Epidermal melanocyte (primary cell): ENCODE results near the gene UGGT2.
A peak's percentile ranks its signal among the peaks of the same experiment; 100 is the strongest.
"Not testable (repeated sequence)": the region's sequence is repeated elsewhere in the genome, so short reads cannot be mapped to it uniquely, and the experiment has no call there.

Source experiments
- DNase-seq: peaks from one replicate; pipeline ENCODE4 v3.0.0; 2011; ENCODE audit warnings: low spot score; ENCODE audit not compliant: insufficient read length

The UGGT2 gene

GRCh38 chr13:95970878-95971277, 82.3 kb downstream of the UGGT2 start:
- no peak for DNase-seq

DNA sequence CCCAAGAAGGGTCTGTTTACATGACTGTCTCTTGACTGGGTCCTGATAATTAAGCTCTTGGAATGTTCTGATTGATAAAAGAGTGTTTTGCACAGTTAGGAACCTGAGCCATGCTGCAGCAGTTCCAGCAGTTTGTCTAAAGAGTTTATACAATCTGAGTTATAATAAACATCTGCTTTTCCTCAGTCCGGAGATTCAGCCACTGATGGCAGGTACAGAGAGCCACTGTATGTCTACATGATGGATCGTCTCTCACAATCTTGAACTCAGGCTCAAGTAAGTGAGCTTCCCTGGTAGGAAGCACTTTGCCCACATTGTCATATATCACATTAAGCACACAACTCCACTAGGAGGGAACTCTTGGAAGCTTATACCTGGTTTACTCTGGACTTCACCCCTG, 84.3 kb downstream of the UGGT2 start:
- DNase-seq: no peak

DNA sequence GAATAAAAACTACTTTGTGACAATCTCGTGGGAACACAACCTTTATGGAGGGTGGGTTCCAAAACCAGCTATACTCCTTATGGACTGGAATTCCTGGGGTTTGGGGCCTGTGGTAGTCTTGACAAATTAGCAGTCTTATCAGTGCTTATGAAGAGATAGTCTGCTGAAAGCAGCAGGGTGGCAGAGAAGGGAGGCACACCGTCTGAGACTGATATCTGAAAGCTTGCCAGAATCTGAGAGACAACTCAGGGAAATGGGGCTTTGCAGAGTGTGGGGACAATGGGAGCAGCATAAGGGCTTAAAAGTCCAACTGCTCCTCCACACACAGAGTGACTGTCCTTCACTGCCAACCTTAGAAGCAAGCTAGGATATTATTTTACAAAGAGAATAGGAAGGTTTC, 95.9 kb downstream of the UGGT2 start:
- no peak for DNase-seq

DNA sequence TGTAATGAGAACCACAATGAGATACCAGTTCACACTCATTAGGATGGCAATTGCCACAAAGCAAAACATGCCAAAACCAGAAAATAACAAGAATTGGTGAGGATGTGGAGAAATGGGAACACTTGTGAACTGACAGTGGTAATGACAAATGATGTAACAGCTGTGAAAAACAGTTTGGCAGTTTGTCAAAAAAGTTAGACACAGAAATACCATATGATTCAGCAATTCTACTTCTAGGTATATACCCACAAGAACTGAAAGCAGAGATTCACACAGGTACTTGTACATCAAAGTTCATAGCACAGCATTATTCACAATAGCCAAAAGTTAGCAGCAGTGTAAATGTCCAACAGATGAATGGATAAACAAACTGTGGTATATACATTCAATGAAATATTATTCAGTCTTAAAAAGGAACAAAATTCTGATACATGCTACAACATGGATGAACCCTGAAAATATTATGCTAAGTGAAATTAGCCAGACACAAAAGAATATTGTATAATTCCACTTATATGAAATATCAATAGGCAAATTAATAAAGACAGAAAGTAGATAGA, 96.5 kb downstream of the UGGT2 start:
- DNase-seq: no peak

GRCh38 chr13:95955719-95956118, 97.5 kb downstream of the UGGT2 start:
- DNase-seq: no peak

DNA sequence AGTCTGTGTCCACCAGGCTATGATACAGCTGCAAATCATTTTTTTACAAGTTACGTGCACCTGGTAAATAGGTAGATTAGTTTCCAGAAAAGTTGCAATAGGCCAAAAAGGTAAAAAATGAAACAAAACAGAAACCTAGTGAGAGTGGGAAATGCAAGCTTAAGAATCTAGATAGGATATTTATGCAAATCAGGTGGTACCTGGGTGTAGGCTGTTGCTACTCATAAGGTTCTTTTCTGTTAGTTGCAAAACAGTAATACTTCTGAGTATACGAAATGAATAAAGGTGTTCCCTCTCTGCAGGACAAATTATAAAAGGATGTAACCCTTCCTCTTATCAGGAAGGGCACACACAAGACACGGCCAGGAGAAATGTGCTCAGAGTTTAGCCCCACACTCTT, 97.9 kb downstream of the UGGT2 start:
- no peak for DNase-seq

GRCh38 chr13:95954266-95954665, 98.9 kb downstream of the UGGT2 start:
- no peak for DNase-seq

DNA sequence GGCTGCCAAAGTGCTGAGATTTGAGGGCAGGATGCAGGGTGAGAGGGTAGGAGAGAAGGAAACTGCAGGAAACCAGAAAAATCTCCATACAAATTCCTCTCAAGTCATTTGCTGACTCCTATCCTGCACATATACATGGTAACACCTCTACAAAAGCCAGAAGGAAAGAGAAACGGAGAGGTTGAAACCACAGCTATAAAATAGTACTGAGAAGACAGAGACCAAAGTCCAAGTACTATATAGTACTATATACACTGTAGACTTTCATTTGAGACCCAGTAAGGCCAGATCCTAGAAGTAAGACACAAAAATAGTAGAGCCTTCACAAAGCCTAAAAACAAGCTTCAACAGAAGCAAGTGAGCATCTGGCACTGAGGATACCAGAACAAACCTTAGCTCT, 103.1 kb downstream of the UGGT2 start:
- no peak for DNase-seq

DNA sequence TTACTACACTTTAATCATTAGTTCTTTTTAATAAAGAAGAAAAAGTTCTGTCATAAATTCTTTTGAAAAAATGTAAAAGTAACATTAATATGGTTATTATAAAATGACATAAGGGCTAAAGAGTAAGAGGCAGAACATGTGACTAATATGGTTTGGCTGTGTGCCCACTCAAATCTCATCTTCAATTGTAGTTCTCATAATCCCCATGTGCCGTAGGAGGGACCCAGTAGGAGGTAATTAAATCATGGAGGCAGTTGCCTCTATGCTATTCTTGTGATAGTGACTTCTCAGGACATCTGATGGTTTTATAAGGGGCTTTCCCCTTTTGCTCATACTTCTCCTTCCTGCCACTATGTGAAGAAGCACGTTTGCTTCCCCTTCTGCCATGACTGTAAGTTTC, 104.5 kb downstream of the UGGT2 start:
- DNase-seq: no peak

DNA sequence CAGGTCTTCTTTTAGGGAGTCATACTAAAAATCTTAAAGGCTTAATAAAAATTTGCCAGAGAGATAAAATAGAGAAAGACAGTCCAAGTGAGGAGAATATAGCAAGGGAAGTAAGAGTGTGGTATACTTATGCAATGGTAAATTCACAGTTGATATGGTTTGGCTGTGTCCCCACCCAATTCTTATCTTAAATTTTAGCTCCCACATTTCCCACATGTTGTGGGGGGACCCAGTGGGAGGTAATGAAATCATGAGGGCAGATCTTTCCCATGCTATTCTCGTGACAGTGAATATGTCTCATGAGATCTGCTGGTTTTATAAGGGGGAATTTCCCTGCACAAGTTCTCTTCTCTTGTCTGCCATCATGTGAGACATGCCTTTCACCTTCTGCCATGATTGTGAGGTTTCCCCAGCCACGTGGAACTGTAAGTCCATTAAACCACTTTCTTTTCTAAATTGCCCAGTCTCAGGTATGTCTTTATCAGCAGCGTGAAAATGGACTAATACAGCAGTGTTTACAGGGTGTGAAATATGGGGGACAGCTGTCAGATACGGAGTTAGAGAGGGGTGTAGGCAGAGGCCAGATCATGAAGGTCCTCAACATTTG, 115.4 kb downstream of the UGGT2 start:
- DNase-seq: no peak

- no peak for DNase-seq
These were observed 121.7 kb downstream of the UGGT2 start for GRCh38 chr13:95931300-95932025.

DNA sequence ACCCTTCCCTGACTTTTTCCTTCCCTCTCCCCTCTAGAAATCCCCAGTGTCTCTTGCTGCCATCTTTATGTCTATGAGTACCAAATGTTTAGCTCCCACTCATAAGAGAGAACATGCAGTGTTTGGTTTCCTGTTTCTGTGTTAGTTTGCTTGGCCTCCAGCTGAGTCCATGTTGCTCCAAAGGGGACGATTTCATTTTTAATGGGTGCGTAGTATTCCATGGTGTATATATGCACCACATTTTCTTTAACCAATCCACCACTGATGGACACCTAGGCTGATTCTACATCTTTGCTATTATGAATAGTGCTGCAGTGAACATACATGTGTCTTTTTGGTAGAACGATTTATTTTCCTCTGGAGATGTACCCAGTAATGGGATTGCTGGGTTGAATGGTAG, 123.8 kb downstream of the UGGT2 start:
- DNase-seq: no peak

- not testable (repeated sequence) for DNase-seq
These were observed 124.8 kb downstream of the UGGT2 start for GRCh38 chr13:95928367-95928906.

DNA sequence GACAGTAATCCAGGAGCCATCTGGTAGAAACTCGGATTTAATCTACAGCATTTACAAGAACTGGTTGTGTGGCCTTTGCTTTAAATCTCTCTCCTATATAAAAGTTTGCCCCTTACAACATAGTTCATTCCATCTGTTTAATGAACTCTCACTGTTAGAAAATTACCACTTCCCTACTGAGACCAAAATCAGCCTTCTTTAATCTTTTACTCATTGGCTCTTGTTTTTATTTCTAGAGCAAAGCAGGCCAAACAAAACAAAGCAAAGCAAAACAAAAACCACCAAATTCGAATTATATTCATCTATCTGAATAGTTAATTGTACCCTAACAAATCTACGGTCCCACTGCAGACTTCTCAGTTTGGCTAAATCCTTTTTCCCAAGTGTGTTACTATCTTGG, 127.0 kb downstream of the UGGT2 start:
- no peak for DNase-seq

DNA sequence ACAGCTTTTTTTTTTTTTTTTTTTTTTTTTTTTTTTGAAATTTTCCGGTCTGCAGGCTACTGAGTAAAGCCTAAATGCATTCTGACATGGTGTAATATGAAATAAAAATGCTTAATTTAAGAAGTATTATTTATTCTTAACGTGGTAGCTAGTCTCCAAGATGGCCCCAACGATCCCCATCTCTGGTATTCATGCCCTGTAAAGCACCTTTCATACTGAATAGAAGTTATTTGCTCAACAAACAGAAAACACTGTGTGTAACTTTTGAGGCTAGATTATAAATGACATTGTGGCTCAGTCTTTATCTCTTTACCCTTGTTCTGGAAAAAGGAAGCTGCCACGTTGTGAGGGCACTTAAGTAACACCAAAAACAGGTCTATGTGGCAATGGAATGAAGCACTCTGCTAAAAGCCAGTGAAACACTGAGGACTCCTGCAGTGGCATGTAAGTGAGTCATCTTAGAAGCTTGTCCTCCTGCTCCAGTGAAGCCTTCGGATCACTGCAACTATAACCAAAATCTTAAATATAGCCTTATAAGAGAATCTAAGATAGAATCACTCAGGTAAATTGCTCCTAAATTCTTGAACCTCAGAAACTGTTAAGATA, 128.7 kb downstream of the UGGT2 start:
- peak; percentile 41 for DNase-seq

- no peak for DNase-seq
These were observed 131.7 kb downstream of the UGGT2 start for GRCh38 chr13:95921485-95921884.

DNA sequence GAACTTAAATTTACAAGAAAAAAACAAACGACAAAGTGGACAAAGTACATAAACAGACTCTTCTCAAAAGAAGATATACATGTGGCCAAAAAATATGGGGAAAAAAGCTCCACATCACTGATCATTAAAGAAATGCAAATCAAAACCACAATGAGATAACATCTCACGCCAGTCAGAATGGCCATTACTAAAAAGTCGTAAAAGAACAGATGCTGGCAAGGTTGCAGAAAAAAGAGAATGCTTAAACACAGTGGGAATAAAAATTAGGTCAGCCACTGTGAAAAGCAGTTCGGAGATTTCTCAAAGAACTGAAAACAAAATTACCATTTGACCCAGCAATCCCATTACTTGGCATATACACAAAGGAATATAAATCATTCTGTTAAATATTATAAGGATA, 132.7 kb downstream of the UGGT2 start:
- no peak for DNase-seq

GRCh38 chr13:95918860-95919259, 134.3 kb downstream of the UGGT2 start:
- DNase-seq: no peak

- no peak for DNase-seq
These were observed 138.2 kb downstream of the UGGT2 start for GRCh38 chr13:95914991-95915501.

DNA sequence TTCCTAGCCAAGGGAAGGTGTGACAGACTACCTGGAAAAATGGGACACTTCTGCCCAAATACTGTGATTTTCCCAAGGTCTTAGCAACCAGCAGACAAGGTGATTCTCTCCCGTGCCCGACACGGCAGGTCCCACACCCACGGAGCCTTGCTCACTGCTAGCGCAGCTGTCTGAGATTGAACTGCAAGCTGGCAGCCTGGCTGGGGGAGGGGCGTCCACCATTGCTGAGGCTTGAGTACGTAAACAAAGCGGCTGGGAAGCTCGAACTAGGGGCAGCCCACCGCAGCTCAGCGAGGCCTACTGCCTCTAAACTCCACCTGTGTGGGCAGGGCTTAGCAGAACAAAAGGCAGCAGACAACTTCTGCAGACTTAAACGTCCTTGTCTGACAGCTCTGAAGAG, 146.2 kb downstream of the UGGT2 start:
- DNase-seq: no peak

DNA sequence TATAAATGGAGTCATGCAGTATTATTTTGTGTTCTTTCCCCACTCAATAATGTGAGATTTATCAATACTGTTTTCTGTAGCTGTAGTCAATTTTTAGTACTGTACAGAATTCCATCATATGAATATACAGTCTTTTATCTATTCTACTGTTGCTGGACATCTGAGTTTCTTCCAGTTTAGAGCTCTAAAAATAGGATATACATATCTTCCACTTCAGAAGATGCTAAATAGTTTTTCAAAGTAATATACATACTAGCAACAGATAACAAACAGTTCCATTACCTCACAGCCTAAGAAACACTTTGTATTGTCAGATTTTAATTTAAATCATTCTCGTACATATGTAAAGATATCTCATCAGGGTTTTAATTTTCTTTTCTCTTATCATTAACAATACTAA, 149.6 kb downstream of the UGGT2 start:
- DNase-seq: no peak

DNA sequence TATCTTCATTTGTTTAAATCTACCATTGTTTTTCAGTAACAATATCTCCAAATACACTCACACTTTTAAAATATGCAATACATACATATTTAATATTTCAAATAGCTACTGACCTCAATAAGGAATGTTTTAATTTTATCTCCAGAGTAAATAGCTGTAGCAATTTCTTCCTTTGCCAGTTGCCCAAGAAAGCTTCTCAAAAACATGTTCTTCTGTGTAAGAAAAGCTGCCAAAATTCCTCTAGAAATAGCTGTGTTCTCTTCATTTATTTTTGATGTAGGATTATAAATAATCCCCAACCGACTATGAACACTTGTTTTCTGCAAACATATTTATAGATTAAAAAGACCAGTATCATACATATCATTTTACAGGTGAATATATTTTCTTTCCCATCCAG, 150.5 kb downstream of the UGGT2 start:
- DNase-seq: no peak
